NOMO-1 (cell line): ENCODE measurements around the gene PLA2G7.
A peak's percentile ranks its signal among the peaks of the same experiment; 100 is the strongest.
"Not testable (repeated sequence)": the region's sequence is repeated elsewhere in the genome, so short reads cannot be mapped to it uniquely, and the experiment has no call there.

Experiments used
- DNase-seq, 2 experiments: peaks; one replicate each; lab custom pipeline; 2025; ENCODE audit not compliant: unreplicated experiment in 2 of 2; lab: John Stamatoyannopoulos, UW

Gene PLA2G7

DNA sequence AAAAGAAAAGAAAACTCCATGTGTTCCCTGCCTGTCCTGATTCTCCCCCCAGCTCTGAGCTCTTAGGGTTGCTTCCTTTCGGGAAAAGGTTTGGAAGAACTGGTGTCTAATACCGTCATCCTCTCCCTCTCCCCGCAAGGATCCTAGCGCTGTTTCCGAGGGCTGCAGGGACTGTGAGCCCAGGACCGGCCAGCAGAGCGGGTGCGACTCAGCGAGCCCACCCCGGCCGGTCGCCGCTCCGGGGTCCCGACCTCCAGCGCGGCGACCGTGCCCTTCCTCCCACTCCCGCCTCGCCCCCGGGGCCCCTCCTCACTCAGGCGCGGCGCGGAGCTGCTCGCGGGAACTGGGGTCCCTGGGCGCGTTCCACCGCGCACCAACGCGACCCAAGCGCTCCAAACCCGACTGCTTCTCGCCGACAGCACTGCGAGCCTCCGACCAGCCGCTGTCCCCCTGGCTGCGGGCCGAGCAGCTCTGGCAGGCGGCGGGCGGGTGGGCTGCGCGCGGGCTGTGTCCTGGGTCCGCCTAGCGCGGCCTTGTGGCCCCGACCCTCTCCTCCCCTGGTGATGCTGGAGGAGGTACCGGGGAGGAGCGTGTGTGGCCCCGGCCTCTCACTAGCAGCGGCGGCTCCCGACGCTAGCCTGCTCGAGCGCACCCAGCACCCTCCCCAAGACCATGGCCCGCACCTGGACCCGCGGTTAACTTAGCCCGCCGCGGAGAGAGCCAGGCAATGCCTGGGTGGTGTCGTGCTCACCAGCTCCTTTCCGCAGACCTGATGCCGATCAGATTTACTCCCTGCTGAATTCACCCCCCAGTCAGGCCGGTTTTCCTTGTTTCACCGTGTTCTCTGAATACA, at the start of gene PLA2G7:
Gene PLA2G7 (minus strand): TSS at position 509 of the 853 bp plus-strand sequence. CDS start 12,484 bp downstream, outside the sequence.
- no peak for DNase-seq

DNA sequence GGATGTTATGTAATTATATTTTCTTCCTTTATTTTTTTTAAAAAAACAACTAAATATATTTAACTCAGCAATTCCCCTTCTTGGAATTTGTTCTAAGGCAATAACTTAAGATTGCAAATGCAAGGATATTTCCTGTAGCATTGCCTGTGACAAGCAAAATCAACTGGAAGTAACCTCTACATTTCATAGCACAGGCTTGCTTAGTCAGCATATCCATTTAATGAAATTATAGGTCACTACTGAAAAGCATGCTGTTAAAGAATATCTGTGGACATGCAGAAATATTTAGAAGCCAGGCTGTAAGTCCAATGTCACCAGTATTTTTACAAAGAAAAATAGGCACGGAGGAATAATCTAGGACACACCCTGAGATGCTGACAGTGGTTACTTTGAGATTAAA, 49.4 kb upstream of the PLA2G7 start:
- DNase-seq: no peak

DNA sequence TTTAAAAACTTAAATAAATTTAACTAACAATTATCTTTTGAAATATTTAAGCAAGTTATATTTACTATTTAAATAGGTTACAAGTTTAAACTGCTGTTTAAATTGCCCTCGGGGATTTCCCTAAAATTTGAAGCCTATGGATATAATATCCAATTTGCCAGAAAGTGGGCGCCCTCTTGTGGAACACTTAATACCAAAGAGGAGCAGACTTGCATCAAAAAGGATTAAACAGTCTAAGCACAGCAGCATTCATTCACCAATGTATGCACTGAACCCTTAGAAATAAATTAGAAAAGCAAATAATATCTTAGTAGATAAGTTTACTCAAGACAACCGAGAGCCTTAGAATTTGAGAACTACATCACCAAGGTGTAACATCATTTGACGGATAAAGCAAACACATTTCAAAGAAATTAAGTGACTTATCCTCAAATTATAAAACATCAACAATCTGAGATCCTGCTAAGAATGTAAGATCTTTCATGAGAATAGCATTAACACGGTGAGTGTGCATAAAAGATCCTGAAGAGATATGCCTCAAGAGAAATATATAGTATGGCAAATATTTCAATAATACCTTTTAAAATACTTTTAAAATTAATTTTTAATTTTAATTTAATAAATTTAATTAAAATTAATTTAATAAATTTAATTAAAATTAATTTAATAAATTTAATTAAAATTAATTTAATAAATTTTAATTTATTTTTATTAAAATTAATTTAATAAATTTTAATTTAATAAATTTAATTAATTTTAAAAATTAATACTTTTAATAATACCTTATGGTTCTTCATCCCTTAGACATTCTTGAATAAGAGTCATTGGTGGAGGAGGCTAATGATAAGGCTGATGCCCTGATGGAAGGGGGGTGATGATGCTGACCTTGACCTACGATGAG, 46.6 kb upstream of the PLA2G7 start:
- peak in 1 of 2 experiments; percentile 71 for DNase-seq

DNA sequence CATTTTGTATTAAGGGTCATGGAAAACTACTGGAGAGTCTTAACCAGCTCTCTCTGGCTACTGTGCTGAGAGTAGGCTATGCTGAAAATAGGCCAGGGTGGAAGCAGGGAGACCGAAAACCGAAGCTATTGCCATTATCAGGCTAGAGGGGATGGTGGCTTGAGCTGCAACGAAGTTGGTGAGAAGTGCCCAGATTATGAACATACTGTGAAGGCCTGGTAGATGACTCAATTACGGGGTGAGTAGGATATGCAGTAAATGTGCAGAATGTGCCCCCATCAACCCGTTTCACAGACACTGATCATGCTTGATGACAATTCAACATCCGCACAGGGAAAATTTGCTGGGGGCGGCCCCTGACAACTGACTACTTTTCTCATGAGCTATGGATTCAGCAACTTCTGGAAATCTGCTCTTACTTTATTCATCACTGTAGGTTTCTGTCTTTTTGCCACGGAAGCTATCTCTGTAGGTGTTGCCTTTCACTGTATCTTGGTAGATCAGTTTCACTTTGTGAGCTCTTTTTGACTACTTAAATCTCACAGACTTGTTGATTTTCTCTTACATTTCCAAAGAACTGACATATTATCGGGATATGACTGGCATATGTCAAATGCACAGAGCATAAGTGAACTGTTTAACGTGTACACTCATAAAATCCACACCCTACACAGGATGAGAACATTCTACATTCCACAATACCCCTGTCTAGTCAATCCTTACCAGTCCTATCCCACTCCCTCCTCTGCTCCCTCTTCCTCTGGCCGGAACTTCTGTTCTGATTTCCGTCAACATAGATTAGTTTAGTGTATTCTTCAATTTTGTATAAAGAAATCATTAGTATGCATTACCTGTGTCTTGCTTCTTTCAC, 42.5 kb upstream of the PLA2G7 start:
- DNase-seq: no peak

DNA sequence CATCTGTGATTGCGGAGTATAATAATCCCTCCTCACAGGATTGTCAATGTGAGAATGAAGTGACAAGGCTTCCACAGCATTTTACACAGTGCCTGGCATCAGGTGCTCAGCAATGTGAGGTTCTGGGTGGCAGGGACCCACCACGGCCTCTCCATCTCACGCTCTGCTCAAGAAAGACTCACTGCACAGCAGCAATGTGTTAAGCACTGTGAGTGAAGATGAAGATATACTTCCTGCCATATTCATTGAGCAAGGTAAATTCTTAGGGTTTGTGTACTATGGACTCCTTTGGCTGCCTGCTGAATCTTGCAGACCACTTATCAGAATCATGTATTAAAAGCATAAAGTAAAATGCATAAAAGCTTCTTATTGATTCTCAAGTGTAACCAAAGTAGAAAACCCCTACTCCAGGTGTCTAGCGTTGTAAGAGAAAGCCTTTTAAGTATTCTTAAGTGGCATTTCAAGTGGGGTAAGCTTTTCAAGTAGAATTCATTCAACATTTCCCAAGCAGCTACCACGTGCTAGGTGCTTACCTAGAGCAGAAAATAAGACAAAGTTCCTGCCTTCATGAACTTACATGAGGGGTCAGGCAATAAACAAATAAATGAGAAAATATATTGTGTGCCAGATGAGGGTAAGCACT, 41.0 kb upstream of the PLA2G7 start:
- DNase-seq: no peak

DNA sequence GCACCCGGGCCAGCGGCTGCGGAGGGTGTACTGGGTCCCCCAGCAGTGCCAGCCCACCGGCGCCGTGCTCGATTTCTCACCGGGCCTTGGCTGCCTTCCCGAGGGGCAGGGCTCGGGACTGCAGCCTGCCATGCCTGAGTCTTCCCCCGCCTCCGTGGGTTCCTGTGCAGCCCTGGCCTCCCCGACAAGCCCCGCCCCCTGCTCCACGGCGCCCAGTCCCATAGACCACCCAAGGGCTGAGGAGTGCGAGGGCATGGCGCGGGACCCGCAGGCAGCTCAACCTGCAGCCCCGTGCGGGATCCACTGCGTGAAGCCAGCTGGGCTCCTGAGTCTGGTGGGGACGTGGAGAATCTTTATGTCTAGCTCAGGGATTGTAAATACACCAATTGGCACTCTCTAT, 39.6 kb upstream of the PLA2G7 start:
- DNase-seq: not testable (repeated sequence)

DNA sequence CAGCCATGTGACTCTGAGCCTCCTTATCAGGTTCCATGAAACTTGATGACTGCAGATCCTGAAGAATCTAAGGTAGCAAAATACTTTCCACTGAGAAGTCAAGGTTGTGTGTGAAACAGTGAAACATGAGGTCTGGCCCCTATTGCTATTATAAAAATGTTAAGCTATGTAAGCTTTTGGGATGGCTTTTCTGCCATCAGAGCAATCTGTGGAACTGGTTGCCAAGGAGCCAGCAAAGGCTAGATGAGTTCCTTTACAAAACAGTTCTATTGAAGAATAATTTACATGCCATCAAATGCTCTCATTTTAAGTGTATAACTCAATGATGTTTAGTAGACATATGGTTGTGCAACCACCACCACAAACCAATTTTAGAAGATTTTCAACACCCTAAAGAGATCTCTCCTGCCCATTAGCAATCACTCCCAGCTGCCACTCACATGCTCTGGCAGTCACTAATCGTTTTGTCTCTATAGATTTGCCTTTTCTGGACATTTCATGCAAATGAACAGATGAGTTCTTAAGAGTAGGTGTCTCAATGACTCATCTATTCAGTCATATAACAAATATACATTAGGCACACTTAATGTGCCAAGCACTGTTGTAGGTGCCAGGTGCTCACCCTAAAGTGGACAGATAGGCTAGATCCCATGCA, 38.2 kb upstream of the PLA2G7 start:
- DNase-seq: peak; percentile 51 to 74

DNA sequence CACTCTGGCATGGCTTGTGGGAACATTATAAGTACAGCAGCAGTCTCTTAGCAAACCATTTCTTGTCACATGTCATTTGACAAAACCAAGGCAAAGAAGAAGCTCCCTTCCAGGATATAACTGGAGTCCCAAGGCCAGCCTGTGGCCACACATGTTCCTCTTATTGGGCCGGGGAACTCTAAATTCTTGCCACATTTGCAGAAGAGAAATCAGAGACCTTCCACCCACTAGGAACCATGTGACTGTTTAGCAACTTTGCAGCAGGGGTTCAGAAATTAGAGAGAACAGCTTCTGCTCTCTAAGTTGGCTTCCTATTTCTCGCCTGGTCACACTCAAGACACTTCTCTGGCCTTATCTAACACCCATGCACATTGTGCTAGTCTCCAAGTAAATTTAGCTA, 37.6 kb upstream of the PLA2G7 start:
- DNase-seq: peak; percentile 94 to 98

DNA sequence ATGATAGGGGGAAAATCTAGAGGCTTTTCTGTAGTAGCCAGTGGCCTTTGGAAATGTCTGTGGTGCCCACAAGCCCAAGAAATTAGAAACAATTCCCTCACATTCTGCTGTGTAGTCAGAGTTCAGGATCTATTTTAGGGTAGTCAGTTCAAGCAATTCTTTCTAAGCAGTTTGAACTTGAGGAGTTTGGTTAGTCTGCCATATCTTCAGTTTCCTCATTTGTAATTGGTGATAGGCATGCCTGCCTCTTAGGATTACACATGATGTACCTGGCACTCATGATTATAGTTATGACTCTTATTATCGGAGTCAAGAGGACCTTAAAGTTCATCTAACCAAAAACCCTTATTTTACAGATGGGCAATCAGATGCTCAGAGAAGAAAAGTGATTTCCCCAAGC, 36.8 kb upstream of the PLA2G7 start:
- DNase-seq: peak in 1 of 2 experiments; percentile 18

DNA sequence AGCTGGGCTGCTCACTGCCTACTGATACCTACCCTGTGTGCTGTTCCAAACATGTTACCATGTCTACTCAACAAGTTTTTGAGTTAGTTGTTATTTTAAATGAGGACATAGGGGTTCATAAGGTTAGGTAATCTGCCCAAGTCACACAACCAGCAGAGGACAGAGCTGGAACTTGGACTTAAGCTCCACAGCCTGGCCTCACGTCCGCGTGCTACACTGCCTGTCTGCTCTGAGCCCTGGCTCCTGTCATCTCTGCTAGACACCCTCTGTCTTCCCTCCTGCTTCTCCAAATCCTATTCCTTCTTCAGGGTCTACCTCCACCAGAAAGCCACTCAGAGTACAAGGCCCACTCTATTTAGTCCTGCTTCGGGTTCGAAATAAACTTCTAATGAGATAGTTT, 29.8 kb upstream of the PLA2G7 start:
- DNase-seq: no peak

DNA sequence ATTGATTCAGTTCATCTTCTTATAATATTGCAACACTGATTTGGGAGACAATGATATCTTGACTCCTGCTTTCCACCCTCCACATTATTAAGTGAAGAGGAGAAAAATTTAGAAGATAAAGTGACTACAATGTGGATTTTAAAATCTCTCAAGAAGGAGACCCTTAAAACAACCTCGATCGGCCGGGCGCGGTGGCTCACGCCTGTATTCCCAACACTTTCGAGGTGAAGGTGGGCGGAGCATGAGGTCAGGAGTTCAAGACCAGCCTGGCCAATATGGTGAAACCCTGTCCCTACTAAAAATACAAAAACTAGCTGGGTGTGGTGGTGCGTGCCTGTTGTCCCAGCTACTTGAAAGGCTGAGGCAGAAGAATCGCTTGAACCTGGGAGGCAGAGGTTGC, 29.1 kb upstream of the PLA2G7 start:
- not testable (repeated sequence) for DNase-seq

DNA sequence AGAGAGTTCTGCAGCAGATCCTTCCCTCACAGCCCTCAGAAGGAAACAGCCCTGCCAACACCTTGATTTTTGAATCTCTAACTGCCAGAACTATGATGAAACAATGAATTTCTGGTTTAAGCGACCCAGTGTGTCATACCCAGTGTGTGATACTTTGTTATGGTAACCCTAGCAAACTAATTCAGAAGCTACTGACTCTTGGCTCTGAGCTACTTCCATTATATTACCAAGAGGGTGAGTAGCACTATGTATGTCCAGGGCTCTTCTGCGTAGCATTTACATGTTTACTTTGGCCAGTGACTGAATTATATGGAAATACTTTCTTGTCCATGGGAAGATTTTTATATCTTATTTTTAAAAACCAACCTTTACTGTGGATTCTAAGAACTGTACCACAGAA, 28.3 kb upstream of the PLA2G7 start:
- DNase-seq: no peak

DNA sequence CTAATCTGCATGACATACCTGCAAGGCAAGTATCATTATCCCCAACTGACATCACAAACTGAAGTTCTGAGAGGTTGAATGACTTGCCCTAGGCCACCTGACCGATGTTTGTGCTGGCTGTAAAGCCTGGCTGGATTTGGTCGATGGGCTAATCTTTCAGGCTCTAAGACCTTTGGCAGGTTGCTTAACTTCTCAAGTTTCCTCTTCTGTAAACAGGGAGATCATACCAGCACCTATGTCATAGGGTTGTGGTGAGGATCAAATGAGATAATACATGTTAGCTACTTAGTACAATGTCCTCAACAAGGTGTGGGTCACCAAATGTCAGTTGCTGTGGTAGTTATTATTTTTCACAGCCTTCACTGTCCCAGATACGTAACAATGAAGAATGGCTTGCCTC, 25.8 kb upstream of the PLA2G7 start:
- peak in 1 of 2 experiments; percentile 9 for DNase-seq

DNA sequence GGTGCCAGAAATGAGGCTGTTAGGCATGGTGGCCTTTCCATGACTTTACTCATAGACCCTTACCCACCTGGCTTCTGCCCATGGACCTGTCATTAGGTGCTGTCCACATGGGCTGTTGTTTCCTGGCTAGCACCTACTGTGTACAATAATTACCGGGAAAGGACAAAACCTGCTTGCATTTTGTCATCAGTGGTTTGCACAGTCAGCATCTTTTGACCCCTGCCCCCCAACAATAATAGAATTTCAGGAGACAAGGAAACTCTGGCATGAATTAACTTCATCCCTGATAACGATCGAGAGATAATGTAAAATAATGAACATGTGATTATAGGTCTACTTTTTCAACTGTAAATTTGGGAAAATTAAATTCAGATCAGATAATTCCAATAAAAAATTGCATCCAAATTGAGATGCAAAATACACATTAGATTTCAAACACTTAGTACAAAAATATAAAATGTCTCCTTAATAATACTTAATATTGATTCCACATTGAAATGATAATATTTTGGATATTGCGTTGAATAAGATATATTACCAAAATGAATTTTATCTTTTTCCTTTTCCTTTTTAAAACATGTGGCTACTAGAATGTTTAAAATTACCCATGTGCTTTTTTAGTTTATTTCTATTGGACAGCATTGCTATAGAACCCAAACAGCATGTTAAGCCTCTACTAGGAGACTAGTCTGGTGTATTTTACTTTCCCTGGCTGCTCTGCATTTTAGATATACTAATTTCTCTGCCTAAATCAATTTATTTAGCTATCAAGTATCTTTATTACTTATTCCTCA, 24.0 kb upstream of the PLA2G7 start:
- DNase-seq: no peak

DNA sequence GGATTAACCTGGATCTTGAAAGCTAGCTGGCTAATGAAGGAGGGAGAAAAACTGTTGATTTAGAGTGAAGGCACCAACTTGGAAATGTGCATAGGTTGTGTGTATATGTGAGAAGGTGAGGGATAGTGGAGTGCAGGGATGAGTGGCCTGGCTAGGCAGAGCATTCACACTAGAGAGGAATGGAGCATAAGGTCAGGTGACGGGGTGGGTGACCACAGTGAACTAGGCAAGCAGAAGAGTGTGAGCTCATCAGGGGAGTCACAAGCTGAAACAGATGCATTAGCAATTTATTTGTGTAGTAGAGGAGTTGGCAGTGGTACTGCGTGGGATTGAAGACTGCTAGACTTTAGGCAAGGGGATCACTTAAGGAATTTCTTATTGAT, 22.0 kb upstream of the PLA2G7 start:
- DNase-seq: no peak

DNA sequence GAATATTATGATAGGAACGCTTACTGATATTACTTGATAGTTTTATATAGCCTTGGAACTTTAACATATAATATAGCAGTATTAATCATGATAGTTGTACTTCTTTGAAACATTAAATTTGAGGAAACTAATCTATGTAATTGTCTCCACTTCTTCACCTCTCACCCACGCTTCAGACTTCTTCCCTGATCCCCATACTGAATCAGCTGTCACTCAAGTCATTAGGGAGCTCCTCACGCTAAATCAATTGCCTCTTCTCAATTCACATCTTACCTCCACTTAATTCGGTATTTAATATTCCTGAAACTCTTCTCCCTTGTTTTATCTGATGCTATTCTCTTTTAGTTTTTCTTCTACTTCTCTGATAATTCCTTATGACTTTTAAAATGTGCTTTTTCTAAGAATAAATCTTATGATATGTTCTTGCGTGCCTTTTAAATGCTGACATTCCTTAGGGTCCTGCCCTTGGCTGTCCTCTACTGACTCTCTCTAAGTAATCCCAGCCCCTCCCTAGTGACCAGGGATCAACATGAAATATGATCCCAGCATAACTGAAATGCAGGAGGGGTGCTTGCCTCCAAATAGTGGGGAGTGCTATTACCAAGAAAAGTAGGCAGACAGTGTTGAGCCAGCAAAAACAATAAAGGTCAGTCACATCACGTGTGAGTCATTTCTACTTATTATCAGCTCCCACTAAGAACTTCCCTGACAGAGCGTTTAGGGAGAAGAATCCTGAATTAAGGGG, 21.5 kb upstream of the PLA2G7 start:
- no peak for DNase-seq

DNA sequence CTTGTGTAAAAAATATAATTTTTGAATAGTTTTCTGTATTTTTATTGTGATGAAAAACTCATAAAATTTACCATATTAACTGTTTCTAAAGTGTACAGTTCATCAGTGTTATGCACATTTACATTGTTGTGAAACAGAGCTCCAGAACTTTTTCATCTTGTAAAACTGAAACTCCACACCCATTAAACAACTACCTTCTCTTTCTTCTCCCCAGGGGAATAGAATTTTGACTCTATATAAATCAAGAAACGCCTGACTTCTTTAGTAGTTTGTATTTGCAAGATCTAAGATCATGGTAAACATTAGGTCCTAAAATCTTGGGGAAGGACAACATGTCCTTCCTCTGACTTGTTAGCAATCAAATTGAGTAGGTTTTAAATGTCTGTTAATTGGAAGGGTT, 20.7 kb upstream of the PLA2G7 start:
- no peak for DNase-seq

DNA sequence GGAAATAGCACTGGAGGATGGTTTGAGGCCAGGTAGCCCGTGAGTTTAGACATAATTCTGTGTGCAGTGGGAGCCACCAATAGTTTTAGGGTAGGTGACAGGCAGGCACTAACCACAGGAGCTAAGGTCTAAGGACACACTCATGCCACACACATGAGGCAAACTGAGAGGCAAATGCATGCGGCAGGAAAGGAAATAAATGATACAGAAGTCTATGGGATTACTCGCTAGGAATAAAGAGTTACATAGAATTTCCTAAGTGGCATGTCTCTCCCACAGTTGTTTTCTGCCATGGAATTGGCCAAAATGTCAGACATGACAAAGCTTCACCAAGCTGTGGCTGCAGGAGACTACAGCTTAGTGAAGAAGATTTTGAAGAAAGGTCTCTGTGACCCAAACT, 16.5 kb upstream of the PLA2G7 start:
- DNase-seq: no peak
